ENCODE results near the gene ZNF511. TPM values are rescaled to one million over a fixed set of nuclear protein-coding genes. Genes with fewer than 3 reads are reported as not detected.

Gene ZNF511
- total RNA-seq, 1 experiment from 2014 or later: 37.9 TPM

DNA sequence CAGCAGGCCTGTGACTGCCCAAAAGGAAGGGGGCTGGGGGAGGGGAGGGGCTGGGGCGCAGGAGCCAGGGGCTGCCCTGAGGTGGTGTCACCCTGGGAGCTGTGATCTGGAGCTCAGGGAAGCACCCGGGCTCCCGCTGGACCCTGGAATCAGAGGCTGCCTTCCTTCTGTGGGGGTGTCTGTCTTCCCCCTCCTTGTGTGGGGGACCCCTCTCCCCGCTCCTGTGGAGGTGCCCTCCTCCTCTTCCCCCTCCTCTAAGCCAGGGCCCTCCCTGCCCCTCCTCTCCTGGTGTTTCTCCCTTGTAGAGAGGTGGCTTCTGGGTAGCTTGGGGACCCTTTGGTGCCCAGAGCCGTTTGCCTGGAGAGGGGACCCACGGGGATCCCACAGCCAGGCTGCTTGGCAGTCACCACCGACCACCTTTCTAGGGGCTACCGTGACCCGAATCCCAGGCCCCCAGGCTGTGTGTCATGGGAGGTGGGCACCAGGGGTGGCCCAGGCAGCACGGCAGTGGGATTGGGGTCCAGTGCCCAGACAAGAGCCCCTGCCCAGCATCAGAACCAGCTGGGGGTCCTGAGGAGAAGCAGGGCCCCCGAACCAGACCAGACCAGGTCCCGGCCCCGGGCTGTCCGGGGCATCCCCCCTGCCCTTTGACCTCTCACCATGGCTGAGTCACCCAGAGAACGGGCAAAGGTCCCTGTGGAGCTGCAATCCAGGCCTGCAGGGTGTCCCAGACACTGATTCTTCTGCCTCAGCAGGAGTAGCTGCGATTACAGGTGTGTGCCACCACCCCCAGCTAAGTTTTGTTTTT is 39.2 kb downstream of the ZNF511 start:
- Histone ChIP-seq H3K9me3 (replicated peaks) (no peaks in the 10 kb centered on the region), H3K4me1 (replicated peaks) (no peaks in the 10 kb centered on the region), H3K27ac (no peak overlapping the region), H3K36me3 (no peaks in the 10 kb centered on the region), H3K4me3 (no peak overlapping the region), H3K27me3 (replicated peaks) (peaks cover 21% of the 10 kb centered on the region; the same call in 1 of the 2 replicates)
- no peak for DNase-seq (ENCODE audit: low read depth in 1 of 2, low spot score in 2 of 2)

DNA sequence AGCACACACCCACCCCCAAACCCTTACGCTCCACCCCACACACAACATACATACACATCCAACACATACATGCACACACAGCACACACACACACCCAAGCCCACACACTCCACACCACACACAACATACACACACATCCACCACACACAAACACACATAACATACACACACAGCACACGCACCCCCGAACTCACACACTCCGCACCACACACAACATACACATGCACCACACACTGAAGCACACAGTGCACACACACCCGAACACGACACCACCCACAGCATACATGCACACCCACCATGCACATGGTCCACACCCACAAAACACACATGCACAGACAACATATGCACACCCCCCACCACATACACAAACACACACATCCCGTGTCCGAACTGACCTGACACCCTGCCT is 40.5 kb downstream of the ZNF511 start:
- DNase-seq (ENCODE audit: low read depth in 1 of 2, low spot score in 2 of 2): no peak
- Histone ChIP-seq H3K36me3 (no peaks in the 10 kb centered on the region), H3K27ac (no peak overlapping the region), H3K9me3 (replicated peaks) (no peaks in the 10 kb centered on the region), H3K4me1 (replicated peaks) (no peaks in the 10 kb centered on the region), H3K4me3 (no peak overlapping the region), H3K27me3 (replicated peaks) (peaks cover 17% of the 10 kb centered on the region; the same call in 1 of the 2 replicates)

DNA sequence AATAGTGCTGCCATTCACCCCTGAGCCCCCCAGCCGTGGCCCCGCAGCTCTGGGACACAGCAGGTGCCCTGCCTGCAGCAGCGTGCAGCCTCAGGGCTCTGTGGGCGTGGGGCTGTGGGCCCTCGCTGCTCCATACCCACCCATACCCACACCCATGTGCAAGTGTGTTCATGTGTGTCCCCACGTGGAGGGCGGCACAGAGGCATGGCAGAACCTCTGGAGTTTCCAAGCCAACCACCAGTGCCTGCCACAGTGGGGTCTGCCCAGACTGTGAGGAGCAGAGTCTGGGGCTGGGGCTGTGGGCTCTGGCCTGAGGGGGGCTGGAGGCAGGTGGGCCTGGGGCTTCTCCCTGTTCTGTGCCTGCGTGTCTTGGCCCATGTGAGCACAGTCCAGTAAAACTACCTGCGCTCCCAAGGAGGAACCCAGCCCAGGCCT is 40.9 kb downstream of the ZNF511 start:
- Histone ChIP-seq H3K36me3 (no peaks in the 10 kb centered on the region), H3K27ac (no peak overlapping the region), H3K4me1 (replicated peaks) (no peaks in the 10 kb centered on the region), H3K4me3 (no peak overlapping the region), H3K9me3 (replicated peaks) (no peaks in the 10 kb centered on the region), H3K27me3 (replicated peaks) (peaks cover 17% of the 10 kb centered on the region; the same call in 1 of the 2 replicates)
- DNase-seq (ENCODE audit: low read depth in 1 of 2, low spot score in 2 of 2): no peak

DNA sequence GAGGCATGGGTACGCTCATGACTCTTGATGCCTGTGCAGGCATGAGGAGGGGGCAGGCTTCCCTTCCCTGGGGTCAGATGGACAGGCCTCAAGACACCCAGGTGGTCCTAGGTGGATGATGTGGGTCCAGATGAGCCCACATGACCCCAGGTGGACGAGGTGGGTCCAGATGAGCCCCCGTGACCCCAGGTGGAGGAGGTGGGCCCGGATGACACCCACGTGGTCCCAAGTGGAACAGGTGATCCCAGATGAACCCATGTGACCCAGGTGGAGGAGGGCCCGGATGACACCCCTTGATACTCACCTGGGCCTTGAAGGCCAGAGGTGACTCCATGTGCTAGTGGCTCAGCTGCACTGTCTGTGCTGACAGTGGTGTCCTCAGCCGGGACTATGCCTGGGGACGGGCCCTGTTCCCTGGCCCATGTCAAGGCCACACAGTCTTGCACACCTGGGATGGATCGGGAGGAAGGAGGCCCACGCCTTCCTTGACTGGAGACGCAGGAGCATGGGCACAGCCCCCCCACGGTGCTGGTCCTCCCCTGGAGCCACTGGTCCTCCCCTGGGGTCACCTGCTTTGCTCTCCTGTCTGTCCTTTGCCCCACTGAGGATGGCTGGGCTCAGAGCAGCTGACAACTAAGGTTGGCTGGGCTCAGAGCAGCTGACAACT is 41.7 kb downstream of the ZNF511 start:
- DNase-seq (ENCODE audit: low read depth in 1 of 2, low spot score in 2 of 2): no peak
- Histone ChIP-seq H3K36me3 (no peaks in the 10 kb centered on the region), H3K27me3 (replicated peaks) (peaks cover 17% of the 10 kb centered on the region; the same call in 1 of the 2 replicates), H3K4me1 (replicated peaks) (no peaks in the 10 kb centered on the region), H3K27ac (no peak overlapping the region), H3K9me3 (replicated peaks) (no peaks in the 10 kb centered on the region), H3K4me3 (no peak overlapping the region)

DNA sequence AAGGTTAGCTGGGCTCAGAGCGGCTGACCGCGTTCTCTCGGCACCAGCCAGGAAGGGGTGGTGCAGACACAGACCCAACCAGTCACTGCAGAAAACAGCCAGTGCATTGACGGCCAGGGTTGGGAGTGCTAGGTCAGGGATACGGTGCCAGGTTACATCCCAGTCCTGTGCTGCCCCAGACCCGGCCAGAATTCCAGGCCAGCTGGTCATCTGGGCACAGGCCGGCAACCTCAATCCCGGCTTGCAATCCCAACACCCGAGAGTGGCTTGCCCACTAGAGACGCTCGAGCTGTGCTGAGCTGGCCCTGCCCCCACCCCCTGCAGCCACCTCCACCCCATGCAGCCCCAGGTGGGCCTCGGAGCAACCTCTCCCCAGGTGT is 42.2 kb downstream of the ZNF511 start:
- Histone ChIP-seq H3K36me3 (no peaks in the 10 kb centered on the region), H3K27me3 (replicated peaks) (peaks cover 12% of the 10 kb centered on the region; the same call in 1 of the 2 replicates)

DNA sequence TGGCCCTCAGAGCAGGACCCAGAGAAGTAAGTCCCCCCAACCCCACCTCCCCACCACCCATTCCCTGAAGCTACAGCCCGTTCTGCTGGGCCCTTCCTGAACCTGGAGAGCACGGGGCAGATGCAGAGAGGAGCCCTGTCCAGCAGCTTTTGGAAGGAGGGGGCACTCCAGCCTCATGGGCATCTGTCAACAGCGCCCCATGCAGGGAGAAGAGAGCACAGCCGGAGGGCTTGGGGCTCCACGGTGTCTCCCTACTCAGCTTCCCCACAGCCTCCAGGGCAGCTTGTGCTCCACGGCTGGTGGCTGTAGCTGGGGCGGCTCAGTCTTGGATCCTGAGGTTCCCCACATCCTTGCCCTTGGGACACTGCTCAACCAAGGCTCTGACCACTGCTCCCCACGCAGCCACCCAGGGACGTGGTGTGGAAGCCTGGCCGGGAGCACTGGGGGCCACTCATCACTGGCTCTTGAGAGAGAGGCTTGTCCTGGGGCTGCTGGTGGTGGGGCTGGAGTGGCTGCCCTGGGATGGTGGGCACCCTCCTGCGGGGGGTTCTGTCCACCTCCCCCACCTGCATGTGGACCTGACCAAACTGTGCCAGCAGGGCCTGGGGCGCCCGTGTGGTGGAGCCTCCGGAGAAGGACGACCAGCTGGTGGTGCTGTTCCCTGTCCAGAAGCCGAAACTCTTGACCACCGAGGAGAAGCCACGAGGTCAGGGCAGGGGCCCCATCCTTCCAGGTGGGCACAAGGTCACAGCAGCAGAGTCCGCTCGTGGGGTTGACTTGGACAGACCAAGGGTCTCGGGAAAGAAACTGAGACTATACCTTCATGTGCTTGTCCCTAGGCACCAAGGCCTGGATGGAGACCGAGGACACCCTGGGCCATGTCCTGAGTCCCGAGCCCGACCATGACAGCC is 42.9 kb downstream of the ZNF511 start:
- H3K27ac ChIP-seq: no peak overlapping the region
- no peak for DNase-seq (ENCODE audit: low read depth in 1 of 2, low spot score in 2 of 2)

More for the DNA sequence above, 42.2 kb downstream of the ZNF511 start:
- Histone ChIP-seq H3K9me3 (replicated peaks) (no peaks in the 10 kb centered on the region), H3K27ac (no peak overlapping the region), H3K4me3 (no peak overlapping the region), H3K4me1 (replicated peaks) (no peaks in the 10 kb centered on the region)
- no peak for DNase-seq (ENCODE audit: low read depth in 1 of 2, low spot score in 2 of 2)

DNA sequence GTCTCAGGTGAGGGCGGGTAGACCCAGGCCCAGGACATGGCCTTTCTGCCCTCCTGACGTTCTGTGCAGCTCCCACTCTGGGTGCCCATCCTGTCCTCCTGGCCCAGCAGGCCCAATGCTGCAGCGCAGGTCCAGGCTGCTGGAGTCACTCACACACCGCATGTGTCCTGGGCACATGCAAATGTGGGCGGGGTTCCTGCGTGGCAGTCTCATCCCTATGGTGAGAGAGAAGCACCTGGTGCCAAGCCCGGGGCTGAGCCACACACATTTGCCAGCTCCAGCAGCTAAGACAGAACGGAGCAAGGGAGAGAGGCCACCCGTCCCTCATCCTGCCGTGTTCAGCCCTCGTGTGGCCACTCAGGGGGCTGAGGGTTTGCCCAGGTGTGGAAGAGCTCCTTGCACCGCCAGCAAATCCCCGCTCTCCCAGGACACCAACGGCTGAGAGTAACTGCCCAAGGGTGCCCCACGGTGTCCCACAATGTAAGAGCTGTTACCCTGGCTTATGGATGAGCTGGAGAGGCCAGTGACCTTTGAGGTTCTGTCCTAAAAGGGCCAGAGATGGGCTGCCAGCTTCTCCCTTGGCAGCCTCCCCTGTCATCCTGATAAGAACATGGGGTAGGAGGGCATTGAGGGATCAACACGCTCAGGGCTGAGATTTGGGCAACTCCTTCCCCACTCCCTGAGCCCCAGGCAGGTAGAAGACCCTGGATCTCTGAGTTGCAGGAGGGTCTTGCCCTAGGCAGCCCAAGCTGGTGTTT is 44.7 kb downstream of the ZNF511 start:
- no peak for DNase-seq (ENCODE audit: low read depth in 1 of 2, low spot score in 2 of 2)
- no peak overlapping the region for H3K4me3 ChIP-seq
- H3K4me1 ChIP-seq (replicated peaks): peaks cover 10% of the 10 kb centered on the region
- 0 out of 2 replicates have a peak, but pooled peaks cover 5% of the 10 kb centered on the region for H3K27me3 ChIP-seq (replicated peaks)
- H3K36me3 ChIP-seq: no peaks in the 10 kb centered on the region
- H3K9me3 ChIP-seq (replicated peaks): no peaks in the 10 kb centered on the region
- no peak overlapping the region for H3K27ac ChIP-seq

More for the DNA sequence above, 42.9 kb downstream of the ZNF511 start:
- Histone ChIP-seq H3K4me3 (no peak overlapping the region), H3K9me3 (replicated peaks) (no peaks in the 10 kb centered on the region), H3K27me3 (replicated peaks) (0 out of 2 replicates have a peak, but pooled peaks cover 8% of the 10 kb centered on the region), H3K36me3 (no peaks in the 10 kb centered on the region), H3K4me1 (replicated peaks) (no peaks in the 10 kb centered on the region; the same call in 1 of the 2 replicates)

DNA sequence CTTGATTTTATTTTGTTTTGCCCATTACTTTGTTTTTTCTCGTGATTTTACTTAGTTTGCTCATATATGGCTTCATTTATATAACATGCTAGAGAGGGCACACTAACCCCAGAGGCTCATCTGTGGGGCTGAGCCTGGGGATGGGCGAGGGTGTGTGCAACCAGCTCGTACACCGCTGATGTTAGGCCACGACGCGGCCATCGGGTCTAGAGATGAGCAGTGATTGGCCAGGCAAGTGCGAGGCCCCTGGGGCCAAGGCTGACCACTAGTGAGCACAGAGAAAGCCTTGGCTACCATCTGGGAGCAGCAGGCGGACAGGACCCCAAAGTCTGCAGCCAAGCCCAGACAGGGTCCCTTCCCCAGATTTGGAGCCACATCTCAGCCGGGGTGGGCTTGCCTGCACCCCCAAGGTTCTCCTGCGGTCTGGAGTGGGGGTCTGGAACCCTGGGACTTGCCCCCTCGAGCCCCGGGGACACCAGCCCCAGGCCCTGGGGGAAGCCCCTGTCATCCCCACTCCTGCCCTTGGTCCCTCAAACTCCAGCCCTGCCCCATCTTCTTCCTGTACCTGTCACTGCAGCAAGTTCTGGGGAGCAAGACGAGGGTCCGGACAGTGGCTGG is 45.4 kb downstream of the ZNF511 start:
- Histone ChIP-seq H3K4me3 (no peak overlapping the region), H3K36me3 (no peaks in the 10 kb centered on the region), H3K27me3 (replicated peaks) (0 out of 2 replicates have a peak, but pooled peaks cover 5% of the 10 kb centered on the region), H3K4me1 (replicated peaks) (peaks cover 10% of the 10 kb centered on the region), H3K27ac (no peak overlapping the region), H3K9me3 (replicated peaks) (no peaks in the 10 kb centered on the region)
- no peak for DNase-seq (ENCODE audit: low read depth in 1 of 2, low spot score in 2 of 2)

DNA sequence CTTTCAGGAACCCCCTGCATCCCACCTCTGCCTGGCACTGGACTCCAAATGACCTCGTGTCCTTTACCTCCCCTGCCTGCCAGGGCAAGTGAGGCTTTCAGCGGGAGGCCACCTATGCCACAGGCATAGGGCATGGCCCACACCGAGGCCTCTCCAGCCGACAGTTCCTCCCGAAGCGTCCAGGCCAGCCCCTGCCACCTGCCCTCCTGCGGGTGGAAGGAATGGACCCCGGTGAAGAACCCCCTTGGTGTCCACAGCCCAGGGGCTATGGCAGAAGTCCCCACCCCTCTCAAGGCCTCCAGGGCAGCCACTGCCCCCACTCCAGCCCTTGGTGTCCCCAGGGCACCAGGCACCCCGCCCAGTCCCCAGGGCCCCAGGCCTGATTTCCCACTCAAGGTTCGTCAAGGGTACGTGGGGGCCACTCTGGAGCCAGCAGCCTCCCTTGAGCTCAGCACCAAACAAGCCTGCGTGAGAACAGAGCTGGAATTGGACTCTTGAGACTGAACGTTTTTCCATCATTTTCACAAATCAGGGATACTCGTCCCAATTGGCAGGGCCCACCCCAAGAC is 46.0 kb downstream of the ZNF511 start:
- Histone ChIP-seq H3K4me1 (replicated peaks) (peaks cover 10% of the 10 kb centered on the region), H3K27me3 (replicated peaks) (0 out of 2 replicates have a peak, but pooled peaks cover 5% of the 10 kb centered on the region), H3K36me3 (no peaks in the 10 kb centered on the region), H3K27ac (no peak overlapping the region), H3K4me3 (no peak overlapping the region), H3K9me3 (replicated peaks) (no peaks in the 10 kb centered on the region)
- DNase-seq (ENCODE audit: low read depth in 1 of 2, low spot score in 2 of 2): no peak

DNA sequence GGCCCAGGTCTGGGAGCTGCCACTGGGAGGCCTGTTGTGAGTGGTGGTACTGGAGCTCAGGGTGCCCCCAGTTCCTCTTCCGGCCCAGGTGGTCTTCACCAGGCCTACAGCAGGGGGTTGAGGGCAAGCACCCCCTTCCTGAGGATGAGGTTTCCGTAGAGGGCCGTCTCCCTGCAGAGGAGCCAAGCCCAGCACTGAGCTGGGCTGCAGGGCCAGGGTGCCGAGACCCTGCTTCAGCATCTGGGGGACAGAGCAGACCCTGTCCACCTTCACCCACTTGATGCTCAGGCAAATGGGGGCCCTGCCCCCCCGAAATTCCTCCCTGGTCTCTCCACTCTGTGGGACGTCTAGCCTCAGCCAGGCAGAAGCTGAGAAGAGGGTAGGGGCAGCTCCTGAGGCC is 46.6 kb downstream of the ZNF511 start:
- Histone ChIP-seq H3K27ac (no peak overlapping the region), H3K4me1 (replicated peaks) (peaks cover 10% of the 10 kb centered on the region), H3K27me3 (replicated peaks) (0 out of 2 replicates have a peak, but pooled peaks cover 5% of the 10 kb centered on the region), H3K9me3 (replicated peaks) (no peaks in the 10 kb centered on the region), H3K4me3 (no peak overlapping the region), H3K36me3 (no peaks in the 10 kb centered on the region)
- DNase-seq (ENCODE audit: low read depth in 1 of 2, low spot score in 2 of 2): no peak

DNA sequence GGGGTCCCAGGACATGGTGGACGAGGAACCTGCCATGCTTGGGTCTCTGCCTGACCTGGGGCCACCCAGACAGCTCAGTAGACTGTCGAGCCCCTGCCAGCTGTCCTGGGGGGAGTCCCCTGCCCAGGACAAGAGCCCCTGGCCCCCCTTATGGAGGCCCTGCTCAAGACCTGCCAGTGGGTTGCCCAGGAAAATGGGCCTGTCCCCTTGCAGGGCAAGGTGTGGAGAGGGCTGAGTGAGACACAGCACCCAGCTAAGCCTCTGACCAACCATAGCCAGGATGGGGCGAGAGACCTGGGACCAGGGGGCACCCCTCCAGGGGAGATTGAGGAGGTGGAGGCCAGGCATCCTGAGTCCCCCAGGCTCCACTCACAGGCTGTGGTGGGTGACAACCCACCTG is 47.3 kb downstream of the ZNF511 start:
- Histone ChIP-seq H3K27me3 (replicated peaks) (0 out of 2 replicates have a peak, but pooled peaks cover 4% of the 10 kb centered on the region), H3K9me3 (replicated peaks) (no peaks in the 10 kb centered on the region)

More for the DNA sequence above, 47.3 kb downstream of the ZNF511 start:
- no peak for DNase-seq (ENCODE audit: low read depth in 1 of 2, low spot score in 2 of 2)
- peaks cover 10% of the 10 kb centered on the region for H3K4me1 ChIP-seq (replicated peaks)
- no peak overlapping the region for H3K27ac ChIP-seq
- no peaks in the 10 kb centered on the region for H3K36me3 ChIP-seq
- no peak overlapping the region for H3K4me3 ChIP-seq

All from SJSA1 (cell line).